NK-92 treated with Interleukin-12 subunit alpha and Interleukin-12 subunit beta, amount 100 ng/mL, for 24 hours (cell line): ENCODE data around the gene RASSF4.

Experiments used
- DNase-seq: peaks from one replicate; lab custom pipeline; 2025; lab: John Stamatoyannopoulos, UW

Gene RASSF4

DNA sequence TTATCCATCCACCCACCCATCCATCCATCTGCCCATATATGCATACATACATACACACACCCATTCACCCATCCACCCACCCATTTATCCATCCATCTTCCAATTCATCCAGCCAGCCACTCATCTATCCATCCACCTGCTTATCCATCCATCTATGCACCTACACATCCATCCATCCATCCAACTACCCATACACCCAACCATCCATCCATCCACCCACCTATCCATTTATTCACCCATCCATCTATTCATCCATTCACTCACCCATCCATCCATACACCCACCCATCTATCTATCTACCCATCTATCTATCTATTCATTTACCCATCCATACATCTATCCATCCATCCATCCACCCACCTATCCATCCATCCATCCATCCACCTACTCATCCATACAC is 31.1 kb upstream of the RASSF4 start:
- no peak for DNase-seq

- no peak for DNase-seq
Observed at GRCh38 chr10:44929356-44930255, 30.0 kb upstream of the RASSF4 start.

GRCh38 chr10:44930904-44931620 is 28.5 kb upstream of the RASSF4 start:
- DNase-seq = no peak

DNA sequence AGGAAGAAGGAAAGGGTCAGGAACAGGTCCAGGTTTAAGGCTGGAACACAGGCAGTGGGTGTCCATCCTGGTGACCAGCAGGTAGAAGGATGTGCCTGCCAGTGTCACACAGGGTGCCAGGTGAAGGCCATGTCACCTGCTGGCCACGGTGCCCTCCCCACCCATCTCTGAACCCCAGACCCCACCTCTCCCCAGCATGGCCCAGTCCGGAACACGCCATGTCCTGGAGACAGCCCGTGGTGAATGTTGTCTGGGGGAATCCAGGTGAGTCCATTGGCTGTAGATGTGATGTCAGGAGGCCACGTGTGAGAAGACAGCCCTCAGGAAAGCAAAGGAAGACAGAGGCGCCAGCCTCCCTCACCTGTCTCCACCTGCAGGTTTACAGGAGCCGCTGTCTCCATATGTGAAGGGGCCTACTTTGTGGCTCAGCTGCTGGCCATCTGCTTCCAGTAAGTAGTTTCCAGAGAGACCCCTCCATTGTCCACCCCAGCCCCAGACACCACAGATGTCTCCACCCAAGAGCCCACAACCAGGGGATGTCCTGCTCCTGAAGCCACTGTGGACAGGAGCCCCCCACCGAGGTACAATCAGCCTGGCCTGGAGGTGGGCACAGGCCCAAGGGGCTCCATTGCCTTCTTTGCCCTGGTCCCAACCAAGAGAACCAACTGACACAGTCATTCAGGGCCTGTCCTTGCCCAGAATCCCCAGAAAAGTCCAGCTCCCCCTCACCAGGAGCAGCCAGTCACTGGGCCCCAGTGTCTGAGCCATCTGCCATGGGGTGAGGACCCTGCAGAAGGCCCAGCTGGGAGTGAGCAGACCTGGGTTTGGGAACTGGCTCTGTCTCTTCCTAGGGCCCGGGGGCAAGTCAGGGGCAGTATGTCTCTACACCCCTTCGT is 27.7 kb upstream of the RASSF4 start:
- DNase-seq = no peak

GRCh38 chr10:44932517-44933450 is 26.8 kb upstream of the RASSF4 start:
- peak; percentile 72 for DNase-seq

DNA sequence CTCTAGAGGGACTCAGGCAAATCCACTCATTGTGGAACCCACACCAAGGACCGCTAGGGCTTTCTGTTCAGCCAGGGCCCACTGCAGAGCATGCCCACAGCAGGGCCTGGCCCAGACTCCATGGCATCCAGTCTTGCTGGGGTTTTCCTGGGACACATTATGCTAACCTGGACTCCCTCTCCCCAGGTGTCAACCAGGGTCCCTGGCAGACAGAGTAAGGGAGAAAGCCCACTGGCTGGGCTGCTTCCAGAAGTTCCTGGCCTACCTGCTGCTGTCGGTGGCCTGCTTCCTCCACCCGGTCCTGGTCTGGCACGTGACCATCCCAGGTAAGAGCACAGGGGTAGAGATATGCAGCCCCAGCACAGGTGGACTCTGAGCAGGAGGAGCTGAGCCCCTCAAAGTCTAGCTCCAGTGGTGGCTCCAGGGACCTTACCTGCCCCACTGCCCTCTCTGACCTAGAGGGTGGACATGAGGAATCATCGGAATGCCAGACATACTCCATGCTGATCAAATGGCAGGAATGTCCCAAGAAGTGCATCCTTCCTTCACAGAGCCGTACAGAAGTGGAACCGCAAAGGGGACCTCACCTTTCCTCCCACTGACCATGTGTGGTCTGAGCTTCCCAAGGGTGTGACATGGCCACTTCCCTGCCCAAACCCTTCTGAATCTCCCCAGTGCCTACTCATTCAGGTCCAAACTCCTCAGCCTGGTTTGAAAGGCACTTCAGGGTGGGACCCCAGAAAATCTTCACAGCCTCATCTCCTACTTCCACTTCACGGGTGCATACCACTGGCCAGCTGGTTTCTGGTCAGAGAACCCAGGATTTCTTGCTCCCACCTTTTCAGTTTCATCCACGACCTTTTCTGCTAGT is 25.9 kb upstream of the RASSF4 start:
- no peak for DNase-seq

DNA sequence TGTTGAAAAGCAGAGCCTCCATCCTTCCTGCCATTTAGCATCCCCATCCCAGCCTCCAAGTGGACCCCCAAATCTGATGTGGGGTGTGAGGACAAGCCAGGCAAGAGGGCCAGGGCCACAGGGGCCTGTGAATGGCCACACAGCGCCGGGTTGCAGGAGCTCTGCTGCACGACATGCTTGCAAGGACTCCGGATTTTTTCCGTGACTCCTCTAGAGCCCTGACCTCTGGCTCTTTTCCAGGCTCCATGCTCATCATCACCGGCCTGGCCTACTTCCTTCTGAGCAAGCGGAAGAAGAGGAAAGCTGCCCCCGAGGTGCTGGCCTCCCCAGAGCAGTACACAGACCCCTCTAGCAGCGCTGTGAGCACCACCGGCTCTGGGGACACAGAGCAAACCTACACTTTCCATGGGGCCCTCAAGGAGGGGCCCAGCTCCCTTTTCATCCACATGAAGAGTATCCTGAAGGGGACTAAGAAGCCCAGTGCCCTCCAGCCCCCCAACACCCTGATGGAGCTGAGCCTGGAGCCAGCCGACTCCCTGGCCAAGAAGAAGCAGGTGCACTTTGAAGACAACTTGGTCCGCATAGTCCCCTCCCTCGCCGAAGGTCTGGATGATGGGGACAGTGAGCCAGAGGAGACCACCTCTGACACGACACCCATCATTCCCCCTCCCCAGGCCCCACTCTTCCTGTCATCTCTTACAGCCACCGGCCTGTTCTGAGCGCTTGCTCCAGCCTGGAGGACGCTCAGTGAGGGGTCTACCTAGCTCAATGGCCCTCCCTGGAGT is 25.0 kb upstream of the RASSF4 start:
- DNase-seq = no peak

DNA sequence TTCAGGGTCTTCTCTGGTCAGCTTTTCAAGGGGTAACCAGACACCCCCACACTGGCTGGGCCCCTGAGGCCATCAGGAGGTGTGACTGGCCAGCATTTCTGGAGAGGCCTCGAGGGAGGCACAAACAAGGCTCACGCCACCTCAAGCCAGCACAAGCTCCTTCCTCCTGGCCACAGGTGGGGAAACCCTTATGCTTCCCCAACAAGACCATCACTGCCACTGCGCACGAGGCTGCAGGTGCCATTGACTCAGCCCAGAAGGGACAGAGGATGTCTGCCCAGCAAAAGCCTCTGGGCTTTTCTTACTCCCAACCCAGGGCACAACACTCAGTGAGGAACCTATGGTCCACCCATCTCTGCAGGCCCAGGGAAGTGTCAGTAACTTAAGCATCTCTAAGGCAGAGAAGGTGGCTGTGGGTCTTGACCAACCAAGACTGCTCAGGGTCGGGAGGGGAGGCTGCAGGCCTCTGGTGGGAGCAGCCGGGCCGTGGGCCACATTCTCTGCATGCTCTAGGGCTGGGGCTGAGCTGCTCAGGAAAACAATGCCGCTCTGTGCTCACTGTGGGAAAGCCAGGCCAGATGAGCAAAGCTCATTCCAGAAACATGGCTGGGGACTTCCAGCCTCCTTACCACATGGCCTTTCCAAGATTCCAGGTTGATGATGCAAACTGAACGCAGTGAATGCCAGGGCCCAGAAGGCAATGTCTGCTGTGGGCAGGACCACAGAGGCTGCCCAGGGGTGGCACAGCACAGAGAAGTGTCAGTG is 24.2 kb upstream of the RASSF4 start:
- DNase-seq = no peak

DNA sequence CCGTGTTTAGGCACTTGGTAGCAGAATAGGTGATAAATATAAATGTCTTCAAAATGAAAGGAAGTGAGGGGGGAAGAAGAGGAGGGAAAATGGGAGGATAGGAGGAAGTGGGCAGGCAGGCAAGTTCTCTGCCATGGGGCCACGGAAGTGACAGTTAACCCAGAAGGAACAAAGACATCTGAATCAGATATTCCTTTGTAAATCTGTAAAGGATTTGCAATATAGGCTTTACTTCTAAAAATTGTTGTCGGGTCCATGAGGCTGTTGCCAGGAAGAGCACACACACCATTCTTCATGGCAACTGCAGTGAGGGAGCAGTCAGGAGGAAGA is 23.7 kb upstream of the RASSF4 start:
- DNase-seq = no peak

GRCh38 chr10:44936314-44936975 is 23.2 kb upstream of the RASSF4 start:
- no peak for DNase-seq

GRCh38 chr10:44937196-44938005 is 22.2 kb upstream of the RASSF4 start:
- DNase-seq = no peak

DNA sequence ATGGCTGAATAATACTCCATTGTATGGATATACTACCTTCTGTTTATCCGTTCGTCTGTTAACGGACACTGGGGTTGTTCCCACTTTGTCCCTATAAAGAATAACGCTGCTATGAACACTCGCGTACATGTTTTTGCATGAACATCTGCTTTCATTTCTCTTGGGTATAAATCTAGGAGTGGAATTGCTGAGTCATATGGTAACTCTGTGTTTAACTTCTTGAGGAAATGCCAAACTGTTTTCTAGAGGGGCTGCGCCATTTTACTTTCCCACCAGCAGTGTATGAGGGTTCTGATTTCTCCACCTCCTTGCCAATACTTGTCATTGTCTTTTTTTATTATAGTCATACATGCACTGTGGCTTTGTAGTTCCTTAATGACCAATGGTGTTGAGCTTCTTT is 20.6 kb upstream of the RASSF4 start:
- DNase-seq = no peak

DNA sequence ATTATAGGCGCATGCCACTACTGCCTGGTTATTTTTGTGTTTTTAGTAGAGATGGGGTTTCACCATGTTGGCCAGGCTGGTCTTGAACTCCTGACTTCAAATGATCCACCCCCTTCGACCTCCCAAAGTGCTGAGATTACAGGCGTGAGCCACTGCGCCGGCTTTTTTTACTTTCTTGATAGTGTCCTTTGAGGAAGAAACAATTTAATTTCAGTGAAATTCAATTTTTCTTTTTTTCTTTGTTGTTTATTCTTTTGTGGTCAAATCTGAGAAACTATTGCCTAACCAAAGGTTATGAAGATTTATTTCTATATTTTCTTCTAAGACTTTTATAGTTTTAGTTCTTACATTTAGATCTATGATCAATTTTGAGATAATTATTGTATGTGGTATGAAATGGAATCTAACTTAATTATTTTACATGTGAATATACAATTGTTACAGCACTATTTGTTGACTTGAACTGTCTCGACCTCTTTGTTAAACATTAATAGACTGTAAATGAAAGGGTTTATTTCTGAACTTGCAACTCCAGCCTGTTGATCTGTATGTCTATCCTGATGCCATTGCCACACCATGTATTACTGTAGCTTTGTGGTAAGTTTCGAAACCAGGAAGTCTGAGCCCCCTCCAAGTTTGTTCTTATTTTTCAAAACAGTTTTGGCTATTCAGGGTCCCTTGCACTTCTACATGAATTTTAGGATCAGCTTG is 19.8 kb upstream of the RASSF4 start:
- DNase-seq = no peak

GRCh38 chr10:44944354-44944753 is 15.2 kb upstream of the RASSF4 start:
- no peak for DNase-seq

DNA sequence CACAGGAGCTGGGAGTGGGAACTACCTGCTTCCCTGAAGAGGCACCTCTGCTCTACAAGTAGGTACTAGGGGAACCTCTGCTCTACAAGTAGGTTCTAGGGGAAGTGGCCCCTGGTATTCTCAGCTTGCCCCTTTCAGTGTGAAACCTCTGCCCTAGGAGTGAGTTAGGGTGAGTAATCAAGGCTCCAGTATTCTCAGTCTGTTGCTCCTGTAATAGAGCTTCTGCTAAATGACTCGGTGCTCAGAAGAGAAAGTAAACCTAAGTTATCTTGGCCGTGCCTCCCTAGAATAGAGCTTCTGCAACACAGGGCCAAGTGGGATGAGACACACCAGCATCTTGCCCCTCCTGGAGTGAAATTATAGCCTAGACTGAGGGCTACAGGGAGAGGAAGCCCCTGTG is 13.4 kb upstream of the RASSF4 start:
- DNase-seq = peak; percentile 19

- no peak for DNase-seq
Observed at GRCh38 chr10:44947371-44948152, 12.0 kb upstream of the RASSF4 start.
